HG03135 (cell line): ENCODE data around the gene ZBTB11.
"Not testable (repeated sequence)": the region's sequence is repeated elsewhere in the genome, so short reads cannot be mapped to it uniquely, and the experiment has no call there.

ENCODE experiments used
- ATAC-seq: cut with Tn5 transposase; IDR thresholded peaks from one replicate; pipeline ENCODE4 v1.9.1; 2021; ENCODE audit warnings: mild to moderate bottlenecking, moderate library complexity; ENCODE audit not compliant: unreplicated experiment

Gene ZBTB11

DNA sequence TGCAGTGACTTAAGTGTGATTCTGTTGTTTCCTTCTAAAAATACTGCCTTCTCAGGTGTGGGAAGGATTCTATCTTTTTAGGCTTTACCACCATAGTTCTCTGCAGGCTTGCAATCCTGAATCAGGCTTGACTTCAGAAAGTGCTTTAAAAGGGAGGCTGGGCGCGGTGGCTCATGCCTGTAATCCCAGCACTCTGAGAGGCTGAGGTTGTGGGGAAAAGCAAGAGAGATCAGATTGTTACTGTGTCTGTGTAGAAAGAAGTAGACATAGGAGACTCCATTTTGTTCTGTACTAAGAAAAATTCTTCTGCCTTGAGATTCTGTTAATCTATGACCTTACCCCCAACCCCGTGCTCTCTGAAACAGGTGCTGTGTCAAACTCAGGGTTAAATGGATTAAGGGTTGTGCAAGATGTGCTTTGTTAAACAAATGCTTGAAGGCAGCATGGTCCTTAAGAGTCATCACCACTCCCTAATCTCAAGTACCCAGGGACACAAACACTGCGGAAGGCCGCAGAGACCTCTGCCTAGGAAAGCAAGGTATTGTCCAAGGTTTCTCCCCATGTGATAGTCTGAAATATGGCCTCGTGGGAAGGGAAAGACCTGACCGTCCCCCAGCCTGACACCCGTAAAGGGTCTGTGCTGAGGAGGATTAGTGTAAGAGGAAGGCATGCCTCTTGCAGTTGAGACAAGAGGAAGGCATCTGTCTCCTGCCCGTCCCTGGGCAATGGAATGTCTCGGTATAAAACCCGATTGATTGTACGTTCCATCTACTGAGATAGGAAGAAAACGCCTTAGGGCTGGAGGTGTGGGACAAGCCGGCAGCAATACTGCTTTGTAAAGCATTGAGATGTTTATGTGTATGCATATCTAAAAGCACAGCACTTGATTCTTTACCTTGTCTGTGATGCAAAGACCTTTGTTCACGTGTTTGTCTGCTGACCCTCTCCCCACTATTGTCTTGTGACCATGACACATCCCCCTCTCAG is 15.0 kb upstream of the ZBTB11 start:
- not testable (repeated sequence) for ATAC-seq

DNA sequence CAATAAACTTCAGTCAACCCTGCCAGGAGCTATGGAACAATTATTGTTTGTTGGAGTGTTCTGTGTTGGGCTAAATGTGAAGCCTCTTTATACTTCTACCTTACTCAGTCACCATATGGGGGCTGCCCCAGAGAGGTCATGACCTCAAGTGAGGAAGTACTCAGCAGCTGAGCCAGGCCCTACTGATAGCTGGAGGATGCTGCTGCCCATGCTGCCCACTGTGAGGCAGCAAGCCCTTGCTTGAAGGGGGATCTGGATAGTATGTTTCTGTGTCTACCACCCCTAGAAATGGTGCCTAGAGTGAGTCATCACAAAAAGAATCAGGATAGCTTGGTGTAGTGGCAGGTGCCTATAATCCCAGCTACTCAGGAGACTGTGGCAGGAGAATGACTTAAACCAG is 14.0 kb upstream of the ZBTB11 start:
- ATAC-seq, result no peak

DNA sequence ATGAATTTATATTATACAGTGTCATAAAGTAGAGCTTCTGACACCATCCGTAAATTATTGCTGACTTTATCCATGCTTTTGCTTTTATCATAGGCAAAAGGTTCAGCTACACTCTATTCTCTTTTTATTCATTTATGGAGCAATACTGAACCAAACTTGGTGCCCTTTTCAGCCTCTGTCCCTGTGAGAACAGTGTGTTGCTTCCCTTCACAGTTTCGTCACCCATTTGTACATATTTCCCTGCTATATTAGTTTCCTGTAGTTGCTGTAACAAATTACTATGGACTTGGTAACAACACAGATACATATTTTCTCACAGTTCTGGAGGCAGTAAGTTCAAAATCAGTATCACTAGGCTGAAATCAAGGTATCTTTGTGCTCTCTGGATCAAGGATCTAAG is 12.4 kb upstream of the ZBTB11 start:
- ATAC-seq, result no peak

DNA sequence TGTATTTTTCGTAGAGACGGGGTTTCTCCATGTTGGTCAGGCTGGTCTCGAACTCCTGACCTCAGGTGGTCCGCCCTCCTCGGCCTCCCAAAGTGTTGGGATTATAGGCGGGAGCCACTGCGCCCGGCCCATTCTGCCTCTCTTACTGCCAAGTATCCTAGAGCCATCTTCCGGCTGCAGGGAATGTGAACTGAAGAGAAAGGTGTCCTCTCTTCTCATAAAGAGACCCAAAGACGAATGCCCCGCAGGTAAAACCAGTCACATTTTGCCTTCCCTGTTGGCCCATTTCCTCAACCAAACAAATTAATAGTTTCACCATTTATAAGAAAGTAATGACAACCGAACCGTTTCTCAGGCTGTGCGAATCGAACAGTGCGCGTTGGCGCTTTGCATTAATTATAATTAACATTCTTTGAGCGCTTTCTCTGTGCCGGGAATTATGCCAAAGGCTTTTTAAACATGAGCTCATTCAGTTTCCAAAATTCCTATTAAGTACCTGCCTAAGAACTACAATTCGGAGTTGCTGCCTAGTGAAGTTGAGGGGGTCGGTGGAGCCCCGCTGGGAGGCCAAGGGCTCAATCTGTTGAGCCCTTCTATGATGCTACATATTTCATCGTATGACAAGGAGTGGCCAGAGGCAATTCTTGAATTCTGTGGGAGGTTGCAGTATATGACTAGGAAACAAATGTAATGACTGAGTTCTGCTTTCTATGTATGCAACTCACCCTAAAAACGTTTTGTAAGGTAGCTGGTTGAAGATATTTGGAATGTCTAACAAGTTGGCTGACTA is 10.4 kb upstream of the ZBTB11 start:
- no peak for ATAC-seq

DNA sequence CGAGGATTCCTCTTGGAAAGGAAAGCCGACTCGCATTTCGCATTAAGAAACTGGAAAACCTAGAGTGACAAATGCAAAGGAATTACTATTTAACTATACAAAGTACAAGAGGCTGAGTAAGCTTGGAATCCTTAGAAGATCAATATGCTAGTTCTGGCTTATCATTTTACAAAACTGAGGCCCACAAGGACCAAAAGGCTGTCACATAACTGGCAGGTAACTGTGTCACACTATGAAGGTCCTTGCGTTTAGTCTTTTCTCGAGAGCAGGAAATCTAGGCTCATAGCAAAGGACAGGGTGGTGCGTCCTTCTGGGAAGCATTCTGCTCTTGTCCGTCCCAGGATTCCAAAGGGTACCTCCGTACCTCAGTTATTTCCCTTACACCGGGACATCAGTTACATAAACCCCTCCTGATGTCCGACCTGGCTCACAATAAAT is 9.0 kb upstream of the ZBTB11 start:
- ATAC-seq, result no peak

DNA sequence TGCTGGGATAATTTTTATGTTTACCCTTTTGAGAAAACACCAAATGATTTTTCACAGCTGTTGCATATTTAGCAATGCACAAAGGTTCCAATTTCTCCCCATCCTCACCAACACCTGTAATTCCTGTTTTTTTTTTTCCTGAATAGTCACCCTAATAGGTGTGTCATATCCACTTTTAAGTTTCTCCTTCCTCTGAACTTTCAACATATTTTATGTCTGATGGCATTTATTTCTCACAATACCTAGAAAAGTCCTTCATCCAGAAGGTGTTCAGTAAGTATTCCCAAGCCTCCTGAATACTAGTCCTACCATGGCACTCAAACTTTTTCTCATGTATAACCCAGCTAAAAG is 8.1 kb upstream of the ZBTB11 start:
- ATAC-seq, result no peak

DNA sequence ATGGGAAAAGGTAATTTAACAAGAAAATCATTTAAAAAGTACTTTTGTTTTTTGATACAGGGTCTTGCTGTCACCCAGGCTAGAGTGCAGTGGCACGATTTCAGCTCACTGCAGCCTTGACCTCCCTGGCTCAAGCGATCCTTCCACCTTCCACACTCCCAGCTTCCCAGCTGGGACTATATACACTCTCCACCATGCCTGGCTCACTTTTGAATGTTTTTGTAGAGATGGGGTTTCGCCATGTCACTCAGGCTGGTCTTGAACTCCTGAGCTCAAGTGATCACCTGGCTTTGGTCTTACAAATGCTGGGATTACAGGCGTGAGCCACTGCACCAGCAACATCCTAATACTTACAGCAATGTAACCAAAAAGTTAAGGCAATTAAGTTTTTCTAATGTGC is 3.5 kb upstream of the ZBTB11 start:
- ATAC-seq, result no peak

DNA sequence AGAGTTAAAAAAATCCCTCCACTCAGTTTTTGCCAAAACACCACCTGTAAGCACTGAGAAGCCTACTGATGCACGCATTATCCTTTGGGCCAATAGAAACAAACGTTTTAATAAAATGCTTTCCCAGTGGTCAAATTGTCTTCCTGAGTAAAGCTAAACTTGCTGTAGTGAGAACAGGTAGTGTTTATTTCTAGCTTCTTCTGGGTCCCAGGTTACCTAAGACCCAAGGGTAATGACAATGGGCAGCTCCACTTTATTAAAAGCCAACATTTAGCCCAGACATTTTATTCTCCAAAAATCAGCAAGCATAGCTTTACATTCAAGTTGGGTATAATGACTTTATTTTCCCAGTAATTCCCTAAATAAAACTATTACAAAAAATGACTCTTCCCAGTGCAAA is 1.9 kb upstream of the ZBTB11 start:
- ATAC-seq, result not testable (repeated sequence)

DNA sequence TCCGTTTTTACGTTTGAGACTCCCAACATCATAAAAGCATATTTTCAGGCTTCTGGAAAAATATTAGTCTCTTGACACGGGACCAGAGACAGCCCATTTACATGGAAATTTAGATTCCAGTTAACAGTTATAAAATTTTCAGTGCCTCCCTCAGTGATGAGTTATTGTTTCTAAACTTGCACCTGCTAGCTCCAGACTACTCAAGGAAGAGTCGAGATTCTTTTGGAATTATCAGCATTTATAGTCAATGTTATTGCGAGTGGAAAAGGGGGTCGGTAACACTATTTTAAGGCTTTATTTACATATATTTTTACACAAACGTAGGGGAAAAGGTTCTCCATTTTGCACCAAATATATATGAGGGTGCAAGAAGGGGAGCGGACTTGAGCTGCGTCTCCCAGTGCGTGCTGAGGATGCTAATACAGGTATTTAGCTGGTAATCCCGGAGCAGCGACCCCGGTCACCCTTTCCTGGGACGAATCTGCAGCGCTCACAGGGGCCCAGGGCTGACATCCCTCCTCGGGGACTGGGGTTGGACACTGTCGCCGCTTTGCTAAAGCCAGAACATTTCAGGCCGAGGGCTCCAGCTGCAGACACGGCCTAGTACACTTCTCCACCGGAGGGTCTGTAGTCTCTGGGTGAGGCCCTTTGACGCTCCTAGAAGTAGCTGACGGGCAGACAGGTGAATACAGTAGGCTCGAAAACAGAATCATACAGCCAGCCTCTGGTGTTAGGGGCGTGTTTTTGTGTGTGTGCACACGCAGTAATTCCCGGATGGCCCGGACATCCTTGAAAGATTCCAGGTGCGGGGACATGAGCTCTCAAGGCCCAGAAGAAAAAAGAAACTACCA is 729 bp upstream of the ZBTB11 start:
- no peak for ATAC-seq

DNA sequence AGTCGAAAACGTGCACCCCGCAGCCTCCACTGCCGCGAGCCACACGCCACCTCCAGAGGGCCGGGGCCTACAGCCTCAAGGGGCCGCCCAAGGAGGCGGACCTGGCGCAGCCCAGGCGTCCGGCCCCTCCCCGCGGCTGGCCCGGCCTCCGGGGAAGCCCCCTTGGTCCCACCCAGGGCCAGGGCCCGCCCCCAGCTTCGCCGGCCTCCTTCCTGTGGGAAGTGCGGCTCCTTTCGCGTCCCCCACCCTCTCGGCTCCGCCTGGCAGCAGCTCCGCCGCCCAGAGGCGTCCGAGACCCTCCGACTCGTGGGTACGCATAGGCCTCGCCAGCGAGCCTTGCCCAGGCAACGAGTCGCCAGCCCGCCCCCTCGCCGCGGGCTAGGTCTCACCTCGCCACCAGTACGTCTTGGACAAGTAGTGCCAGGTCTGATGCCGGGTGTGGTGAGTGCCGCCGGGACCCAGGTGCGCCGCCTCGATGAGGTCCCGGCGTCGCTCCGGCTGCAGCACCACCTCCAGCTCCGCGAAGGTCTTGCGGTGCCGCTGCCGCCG is 642 bp downstream of the ZBTB11 start:
- peak; percentile 87 for ATAC-seq

DNA sequence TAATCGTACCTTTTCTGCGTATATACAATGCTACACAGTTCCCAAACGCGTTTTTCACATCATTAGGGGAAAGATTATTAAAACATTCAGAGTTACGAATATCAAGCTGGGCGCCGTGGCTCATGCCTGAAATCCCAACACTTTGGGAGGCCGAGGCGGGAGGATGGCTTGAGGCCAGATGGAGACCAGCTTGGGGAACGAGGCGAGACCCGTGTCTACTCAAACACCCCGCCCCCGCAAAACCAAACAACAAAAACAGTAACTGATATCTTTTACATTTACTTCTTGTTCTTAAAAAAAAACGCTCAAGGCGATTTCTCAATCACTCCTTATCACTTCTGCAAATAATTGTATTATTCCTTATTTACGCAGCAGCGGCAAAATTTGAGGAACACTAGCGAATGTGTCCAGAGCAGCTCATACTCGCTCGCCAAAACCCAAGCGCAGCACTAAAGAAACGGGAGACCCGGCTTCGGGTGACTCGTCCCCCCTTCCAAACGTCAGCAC is 1.2 kb downstream of the ZBTB11 start:
- ATAC-seq, result no peak

DNA sequence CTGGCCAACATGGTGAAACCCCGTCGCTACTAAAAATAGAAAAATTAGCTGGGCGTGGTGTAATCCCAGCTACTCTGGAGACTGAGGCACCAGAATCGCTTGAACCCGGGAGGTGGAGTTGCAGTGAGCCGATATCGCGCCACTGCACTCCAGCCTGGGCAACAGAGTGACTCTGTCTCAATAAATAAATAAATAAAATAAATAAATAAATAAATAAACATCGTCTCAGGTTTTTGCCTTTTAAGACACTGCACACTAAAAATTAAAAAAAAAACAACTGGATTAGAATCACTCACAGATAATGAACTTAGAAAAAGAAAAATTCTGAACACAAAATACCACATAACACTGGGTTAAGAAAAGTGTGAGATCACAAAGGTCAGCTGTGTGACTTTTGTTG is 2.4 kb downstream of the ZBTB11 start:
- no peak for ATAC-seq

DNA sequence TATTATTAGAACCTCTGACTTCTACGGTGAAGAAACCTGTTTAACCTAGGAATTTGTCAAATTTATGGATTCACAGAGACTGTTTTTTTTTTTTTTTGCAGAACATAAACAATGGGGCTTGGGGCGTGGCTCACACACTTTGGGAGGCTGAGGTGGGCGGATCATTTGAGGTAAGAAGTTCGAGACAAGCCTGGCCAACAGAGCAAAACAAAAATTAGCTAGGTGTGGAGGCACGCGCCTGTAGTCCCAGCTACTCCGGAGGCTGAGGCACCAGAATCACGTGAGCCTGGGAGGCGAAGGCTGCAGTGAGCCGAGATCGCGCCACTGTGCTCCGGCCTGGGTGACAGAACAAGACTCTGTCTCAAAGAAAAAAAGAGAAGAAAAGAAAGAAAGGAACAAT is 3.0 kb downstream of the ZBTB11 start:
- no peak for ATAC-seq

DNA sequence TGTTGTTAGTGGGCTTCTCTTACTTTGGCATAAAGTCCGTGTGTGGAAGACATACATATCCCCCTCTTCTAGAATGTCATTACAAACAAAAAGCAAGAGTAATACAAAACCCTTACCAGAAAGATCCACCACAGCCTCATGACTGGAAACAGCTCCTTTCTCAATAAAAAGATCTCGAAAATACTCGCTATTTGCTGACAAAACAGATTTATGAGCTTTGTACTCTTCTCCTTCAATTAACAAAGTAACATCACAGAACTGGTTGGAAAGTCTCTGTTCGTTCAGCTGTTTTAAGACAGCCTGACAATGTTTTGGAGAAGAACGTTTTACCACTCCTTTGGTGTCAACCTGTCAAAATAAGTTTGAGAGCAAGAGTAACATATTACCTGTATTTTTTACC is 5.9 kb downstream of the ZBTB11 start:
- no peak for ATAC-seq

DNA sequence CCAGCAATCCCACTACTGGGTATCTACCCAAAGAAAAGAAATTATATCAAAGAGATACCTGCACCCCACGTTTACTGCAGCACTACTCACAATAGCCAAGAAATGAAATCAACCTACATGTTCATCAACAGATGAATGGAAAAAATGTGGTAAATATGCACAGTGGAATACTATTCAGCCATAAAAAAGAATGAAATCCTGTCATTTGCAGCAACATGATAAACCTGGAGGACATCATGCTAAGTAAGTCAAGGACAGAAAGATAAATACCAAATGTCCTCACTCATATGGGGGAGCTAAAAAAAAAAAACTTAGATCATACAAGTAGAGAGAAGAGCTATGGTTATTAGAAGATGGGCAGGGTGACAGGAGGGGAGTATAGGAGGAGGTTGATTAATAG is 9.1 kb downstream of the ZBTB11 start:
- ATAC-seq, result no peak

DNA sequence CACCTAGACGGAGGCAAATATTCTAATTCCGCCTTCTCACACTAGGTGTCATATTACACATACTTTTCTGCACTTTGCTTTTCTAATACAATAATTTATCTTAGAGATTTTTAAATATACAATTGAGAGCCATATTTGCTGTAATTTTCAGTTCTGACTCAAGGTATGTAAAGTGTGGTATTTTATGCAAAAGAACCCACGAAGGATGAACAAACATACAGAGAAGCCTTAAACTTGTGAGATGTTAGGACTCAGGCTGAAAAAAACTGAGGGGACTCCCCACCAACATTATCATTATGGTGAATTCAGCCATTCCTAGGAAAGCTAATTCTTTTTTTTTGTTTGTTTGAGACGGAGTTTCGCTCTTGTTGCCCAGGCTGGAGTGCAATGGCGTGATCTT is 9.6 kb downstream of the ZBTB11 start:
- ATAC-seq, result no peak

DNA sequence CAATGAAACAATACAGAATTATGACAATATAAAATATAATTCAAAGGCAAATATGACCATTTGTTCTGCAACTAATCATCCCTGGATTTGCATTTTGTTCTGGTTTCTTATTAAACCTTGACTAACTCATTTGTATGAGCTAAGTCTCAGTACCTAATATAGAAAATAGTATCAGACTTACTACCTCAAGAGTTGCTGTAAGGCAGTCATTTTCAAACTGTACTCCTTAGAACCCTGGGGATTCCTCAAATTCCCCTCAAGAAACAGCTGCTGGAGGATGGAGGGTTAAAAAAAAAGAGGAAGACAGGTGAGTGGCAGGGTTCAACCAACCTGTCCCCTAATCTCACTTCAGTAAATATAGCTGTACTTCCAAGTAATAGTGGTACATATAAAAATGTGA is 11.1 kb downstream of the ZBTB11 start:
- no peak for ATAC-seq

DNA sequence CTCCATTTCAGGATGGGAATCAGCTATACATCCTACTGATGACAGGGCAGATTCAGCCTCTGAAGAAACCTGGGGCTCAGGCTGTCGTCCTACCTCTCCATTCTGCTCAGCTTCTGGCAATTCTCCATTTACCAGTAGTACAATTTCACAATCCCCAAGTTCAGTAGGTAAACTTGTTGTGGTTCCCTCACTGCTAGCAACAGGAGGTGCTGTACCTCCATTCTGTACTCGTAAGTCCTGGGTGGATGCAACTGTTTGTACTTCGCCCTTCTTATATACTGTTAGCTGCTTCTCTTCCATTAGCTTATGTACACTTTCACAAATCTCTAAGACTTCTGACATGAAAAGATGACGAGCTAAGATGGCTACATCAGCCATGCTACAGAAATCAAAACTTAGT is 11.6 kb downstream of the ZBTB11 start:
- ATAC-seq, result no peak

DNA sequence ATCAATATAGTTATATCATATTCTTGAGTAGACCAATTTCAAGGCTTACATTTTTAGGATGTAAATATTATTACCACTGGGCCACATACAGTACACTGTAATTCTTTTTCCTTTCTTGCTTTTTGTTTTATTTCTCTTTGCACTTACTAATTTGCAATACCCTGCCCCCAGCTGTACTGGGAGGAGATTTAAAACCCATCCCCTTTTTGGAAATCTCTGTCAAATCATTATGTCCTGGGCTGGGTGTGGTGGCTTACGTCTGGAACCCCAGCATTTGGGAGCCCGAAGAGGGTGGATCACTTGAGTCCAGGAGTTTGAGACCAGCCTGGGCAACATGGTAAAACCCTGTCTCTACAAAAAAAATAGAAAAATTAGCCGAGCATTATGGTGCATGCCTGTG is 16.2 kb downstream of the ZBTB11 start:
- ATAC-seq, result no peak

DNA sequence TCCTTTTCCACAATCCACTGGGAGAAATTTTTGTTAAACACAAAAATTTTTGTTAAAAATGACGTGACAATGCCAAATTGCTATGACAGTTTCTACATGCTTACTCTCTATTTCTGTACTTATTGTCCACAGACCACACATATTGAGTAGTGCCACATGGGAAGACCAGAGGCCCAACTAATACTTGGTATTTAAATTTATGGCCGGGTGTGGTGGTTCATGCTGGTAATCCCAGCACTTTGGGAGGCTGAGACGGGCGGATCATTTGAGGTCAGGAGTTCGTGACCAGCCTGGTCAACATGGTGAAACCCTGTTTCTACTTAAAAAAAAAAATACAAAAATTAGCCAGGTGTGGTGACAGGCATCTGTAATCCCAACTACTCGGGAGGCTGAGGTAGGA is 20.3 kb downstream of the ZBTB11 start:
- ATAC-seq, result no peak

DNA sequence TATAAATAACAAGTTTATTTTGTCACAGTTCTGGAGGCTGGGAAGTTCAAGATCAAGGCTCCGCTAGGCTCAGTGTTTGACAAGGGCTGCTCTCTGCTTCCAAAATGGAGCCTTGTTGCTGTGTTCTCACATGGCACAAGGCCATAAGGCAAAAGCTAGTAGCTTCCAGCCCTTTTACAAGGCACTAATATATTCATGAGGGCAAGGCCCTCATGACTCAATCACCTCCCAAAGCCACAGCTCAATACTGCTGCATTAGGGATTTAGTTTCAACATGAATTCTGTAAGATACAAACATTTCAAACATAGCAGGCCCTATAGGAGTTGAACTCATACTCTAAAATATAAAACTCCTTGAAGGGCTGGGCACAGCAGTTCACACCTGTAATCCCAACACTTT is 30.2 kb downstream of the ZBTB11 start:
- ATAC-seq, result no peak
